ENCODE measurements around the gene XRRA1.

DNA sequence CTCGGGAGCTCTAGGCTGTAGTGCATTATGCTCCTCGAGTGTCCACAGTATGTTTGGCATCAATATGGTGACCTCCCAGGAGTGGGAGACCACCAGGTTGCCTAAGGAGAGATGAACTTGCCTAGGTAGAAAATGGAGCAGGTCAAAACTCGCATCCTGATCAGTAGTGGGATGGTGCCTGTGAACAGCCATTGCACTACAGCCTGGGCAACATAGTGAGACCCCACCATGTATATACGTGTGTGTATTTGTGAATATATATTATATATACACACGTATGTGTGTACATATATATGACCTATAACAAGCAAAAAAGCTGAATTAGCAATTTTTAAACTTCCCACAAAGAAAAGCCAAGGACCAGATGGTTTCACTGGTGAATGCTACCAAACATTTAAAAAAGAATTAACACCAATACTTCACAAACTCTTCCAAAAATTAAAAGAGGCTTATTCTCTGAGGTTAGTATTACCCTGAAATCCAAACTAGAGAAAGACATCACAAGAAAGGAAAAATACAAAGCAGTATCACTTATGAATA, 102.8 kb downstream of the XRRA1 start:
- TF ChIP-seq POLR2A (IDR thresholded peaks at IDR 0.05; ENCODE audit: low read length) (no peak), GATA1 (IDR thresholded peaks at IDR 0.05; ENCODE audit: low read depth, low read length) (no peak)
